Activated CD8-positive, alpha-beta memory T cell treated with anti-CD3 and anti-CD28 coated beads for 24 hours (primary cell): ENCODE results near the gene BCKDHB.

ENCODE experiments used
- DNase-seq: peaks from one replicate; pipeline ENCODE4 v3.0.0-alpha.2; 2020

The BCKDHB gene

DNA sequence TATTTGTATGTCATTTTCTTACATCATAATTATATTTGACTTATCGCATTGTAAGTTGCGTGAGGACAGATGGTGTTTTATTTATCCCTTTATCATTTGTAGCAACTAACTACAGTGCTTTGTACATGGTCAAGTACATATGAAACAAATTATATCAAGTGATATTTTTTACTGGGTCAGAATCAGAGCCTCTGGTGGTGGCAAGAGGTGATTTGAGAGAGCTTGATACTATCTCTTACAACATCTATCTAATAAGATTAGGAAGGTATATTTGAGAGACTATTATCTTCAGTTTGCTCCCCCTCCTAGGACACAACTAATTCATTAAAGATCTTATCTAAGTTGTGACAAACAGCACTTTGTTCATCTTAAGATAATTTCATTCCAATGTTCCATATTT is 47.7 kb downstream of the BCKDHB start:
- no peak for DNase-seq

DNA sequence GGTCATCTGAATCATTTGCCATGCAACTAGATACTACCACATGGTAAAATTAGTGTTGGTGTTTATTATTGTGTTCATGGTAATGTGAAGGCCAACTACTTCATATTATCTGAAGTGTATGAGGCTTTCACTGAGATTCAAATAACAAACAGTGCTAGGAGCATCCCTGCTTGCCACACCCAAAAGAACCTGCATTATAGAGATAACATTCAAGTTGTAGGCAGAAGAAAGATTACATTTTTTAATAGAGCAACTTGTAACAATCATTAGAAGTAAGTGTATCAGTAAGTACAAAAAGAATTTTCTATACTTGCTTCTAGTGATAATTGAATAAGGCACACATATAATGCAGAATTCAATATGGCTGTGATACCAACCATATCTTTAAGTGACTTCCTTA is 49.8 kb downstream of the BCKDHB start:
- DNase-seq: no peak

DNA sequence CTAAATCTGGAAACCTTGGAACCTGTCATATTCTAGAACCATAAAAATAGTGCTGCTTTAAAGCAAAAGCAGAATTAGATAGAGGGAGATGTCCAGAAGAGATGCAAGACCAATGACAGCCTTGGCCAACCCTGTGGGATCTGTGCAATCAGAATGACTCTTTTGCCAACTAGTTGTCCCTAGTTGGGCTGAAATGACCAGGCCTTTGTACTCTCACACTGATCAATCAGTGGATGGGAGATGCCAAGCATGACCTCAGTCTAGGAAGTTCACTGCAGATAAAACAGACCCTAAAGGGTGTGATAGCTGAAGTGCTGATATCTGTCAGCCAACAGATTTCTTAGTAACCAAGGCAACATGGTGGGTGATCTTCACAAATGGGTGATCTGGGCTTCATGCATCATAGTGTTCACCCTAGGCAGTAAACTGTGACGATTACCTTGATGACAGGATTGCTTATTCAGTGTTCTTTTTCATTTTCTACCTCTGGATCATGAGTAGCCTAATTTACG is 52.1 kb downstream of the BCKDHB start:
- DNase-seq: no peak

DNA sequence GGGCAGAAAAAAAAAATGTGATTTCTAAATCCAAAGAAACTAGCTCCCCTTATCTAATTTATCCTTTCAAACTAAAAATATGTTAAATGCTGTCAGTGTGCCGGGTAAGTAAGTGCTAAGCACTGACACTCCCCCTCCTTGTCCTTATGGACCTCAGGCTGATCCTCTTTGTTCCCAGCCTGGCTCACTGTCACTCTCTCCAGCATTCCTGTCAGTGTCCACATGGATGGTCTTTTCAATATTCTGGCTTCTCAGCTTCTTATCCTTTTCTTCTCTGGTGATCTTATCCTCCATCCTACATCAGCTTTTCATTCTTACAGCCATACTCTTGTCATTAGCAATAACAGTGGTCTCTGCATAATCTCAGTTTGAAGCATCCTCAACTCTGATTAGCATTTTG is 55.0 kb downstream of the BCKDHB start:
- no peak for DNase-seq

DNA sequence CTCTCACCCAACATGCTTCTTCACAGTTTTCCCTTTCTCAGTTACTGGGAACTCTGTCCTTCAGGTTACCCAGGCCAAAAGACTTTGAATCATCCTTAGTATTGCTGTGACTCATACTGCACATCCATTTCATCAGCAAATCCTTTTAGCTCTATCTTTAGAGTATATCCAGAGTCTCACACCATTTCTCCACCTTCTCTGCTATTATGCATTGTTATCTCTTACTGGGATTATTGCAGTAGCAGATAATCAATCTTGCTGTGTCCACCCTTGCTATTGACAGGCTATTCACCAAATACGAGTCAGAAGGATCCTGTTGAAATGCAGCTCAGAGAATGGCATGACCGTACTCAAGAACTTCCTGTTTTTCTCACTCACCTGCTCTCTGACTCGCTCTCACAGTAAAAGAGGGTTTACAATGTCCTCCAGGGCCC is 57.3 kb downstream of the BCKDHB start:
- DNase-seq: no peak

DNA sequence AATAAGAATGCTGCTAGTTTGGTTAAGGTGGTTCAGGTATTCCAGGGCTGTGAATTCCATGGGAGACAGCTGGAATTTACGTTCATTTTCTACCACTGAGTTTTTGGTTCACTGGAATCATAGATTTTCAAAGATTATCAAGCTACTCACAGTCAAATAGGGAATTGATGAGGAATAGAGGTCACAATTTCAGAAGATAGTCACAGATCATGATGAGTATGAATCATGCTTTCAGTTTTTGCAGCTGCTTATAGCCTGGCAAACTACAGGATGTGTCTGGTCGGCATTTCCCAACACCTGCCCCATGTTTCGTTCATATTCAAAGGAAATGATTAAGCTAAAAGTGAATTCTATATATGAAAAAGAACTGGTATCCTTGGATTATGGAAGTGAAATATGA is 58.7 kb downstream of the BCKDHB start:
- no peak for DNase-seq

DNA sequence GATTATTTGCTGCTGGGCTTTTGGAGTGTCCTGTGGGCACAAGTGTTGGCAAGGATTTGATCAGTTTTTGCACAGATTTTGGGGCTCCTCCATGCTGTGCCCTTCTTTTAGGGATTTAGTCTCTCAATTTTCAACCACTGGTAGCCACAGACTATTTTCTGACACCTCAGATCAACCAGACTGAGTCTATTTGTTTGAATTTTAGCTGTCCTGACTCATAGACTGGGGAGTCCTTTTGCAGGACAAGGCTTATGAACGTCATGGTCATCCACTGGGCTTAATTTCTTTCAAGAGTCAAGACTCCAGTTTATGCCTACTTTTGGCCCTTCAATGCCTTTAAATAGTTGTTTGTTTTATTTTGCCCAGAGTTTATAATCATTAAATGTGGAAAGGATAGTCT is 59.3 kb downstream of the BCKDHB start:
- no peak for DNase-seq

DNA sequence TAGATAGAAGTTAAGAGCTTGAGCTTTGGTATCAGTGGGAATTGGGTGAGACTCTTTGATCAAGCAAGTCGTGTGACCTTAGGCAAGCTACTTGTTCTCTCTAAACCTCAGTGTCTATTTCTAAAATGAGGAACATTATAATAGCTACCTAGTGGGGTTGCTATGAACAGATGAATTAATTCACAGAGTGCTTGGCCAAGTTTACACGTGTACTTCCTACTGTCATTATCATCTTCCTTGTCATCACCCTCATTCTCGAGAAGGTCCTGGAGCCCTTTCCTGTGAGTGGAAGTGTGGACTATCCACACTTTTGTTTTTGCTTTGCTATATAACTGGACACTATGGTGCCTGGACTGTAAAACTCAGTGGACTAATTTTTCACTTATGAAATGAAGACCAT is 64.0 kb downstream of the BCKDHB start:
- DNase-seq: no peak

DNA sequence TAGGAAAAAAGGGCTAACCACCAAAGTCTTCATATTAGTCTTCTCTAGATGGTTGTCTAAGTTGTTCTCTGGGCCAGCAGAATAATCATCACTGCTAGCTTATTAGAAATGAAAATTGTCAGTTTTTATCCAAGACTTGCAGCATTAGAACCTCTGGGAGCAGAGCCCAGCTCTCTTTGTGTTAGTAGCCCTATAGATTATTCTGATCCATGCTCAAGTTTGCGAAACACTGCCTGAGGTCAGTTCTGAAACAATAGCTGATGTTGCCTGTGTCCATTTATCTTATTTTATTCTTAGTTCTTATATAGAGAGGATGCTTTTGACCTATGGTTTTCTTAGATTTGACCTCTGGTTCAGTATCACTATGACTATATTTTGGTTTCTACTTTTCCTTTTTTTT is 66.9 kb downstream of the BCKDHB start:
- DNase-seq: no peak

DNA sequence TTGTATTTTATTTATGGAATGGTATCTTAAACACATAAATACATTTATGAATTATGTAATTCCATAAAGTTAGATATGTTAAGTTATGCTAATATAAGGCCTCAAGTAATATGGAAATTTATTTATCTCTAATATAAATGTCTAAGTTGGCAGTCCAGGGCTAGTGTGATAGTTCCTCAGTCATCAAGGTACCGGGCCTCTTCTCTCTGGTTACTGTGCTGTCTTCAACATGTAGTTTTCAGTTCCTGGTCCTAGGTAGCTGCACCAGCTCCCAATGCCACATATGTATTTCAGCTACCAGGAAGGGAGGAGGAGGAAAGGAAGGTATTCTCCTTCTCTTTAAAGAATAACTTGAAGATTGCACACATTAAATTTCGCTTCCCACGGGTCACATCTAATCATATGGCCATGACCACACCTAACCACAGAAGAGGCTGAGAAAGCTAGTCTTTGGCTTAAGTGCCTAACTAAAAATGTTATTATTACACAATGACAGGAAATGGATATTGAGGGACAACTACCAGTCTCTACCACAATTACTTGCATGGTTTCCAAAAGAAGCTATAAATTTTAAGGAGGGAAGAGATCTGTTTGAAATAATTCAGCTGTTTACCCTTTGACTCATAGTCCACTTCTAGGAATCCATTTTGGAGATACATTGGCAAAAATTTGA is 68.6 kb downstream of the BCKDHB start:
- no peak for DNase-seq

DNA sequence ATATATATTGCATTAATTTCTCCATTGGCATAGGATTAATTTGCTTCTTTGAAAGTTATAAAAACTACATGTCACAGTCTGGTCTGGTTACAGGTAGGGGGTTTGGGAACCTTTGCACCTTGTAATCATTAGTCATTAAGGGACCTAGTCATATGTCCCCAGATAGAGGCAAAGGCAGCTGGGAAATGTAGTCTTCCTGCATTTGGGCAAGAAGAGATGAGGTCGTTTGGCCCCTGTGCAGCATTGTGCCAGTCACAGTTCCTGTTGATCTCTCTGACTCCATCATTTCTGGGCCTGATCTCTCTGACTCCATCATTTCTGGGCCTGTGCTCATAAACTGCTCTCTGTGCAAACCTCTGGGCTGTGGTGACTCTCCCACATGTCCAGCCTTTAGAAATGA is 73.2 kb downstream of the BCKDHB start:
- no peak for DNase-seq

DNA sequence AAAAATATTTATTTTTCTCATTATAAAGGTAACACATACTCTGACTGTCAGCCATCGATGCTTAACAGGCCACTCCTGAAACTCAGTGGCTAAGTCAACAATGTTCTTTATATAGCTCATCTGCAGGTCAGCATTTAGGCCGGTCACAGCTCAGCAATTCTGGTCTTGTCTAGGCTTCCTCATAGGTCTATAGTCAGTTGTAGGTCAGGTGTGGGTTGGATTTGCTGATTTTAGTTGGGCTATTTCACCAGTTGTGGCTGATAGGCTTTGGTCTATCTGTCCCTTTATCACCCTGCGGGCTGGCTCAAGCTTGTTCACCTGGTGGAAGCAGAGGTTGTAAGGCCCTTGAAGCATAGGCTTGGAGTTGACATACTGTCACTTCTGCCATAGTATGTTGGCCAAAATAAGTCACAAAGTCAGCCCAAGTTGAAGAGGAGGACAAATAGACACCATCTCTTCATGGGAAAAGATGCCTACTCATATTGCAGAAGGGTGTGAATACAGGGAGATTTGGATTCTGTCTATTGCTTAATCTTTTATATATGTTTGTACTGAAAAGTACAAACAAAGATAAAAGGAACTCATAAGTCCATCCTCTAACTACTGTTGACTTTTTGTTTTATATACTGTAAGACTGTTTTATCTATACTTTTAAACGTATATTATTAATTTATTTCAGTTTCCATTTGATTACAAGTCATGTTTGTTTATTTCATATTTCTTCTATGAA is 75.0 kb downstream of the BCKDHB start:
- DNase-seq: no peak

DNA sequence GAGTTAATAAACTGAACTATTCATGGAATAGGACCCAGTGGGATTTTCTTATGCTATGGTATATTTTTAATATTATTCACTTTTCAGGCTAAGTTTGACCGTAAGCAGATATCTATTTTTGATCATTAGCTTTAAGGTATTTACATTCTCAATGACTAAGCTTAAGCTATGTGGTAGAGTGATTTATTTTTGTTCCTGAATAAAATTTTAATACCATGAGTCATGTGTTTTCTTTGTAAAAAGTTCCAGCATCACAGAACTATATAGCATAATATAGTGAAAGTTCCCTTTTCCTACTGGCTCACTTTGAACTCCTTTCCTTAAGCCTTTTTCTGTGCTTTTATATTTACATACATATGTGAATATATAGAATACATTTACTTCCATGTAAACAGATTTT is 75.8 kb downstream of the BCKDHB start:
- DNase-seq: no peak

DNA sequence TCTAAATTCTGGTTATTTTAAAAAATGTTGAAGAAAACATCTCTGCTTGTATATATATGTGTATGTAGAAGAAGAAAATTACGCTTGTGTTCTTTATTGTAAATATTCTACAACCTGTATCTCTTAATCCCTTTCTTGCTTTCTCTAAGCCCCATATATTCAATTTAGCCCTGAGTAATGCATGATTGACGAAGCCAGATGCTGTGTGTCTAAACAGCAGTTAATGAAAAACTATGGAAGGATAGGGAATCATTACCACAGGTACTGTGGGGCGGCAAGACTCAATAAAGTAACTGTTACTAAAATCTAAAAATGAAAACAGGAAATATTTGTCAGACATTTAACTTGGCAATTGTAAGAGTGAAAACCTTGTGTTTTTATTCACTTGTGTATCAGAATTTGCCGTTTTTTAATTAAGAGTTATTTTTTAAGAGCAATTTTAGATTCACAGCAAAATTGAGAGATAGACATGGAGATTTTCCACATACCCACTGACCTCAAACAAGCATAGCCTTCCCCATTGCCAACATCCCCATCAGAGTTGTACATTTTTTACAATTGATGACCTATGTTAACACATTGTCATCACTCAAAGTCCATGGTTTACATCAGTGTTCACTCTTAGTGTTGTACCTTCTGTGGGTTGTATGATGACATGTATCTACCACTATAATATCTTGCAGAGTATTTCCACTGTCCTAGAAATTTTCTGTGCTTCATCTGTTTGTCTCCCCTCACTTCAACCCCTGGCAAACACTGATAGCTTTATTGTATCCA is 76.7 kb downstream of the BCKDHB start:
- no peak for DNase-seq

DNA sequence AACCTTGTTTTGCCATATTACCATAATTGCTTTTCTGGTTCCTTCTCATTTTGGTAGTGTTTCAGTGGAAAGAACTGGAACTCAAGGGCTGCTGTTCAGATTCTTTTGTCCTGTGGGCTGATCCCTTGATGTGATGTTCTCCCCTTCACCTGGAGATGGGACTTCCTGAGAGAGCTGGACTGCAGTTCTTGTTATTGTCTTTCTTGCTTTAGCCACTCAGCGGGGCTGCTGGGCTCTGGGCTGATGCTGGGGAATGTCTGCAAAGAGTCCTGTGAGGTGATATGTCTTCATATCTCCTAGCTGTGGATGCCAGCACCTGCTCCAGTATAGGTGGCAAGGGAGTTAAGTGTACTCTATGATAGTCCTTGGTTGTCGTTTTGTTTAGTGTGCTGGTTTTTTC is 79.0 kb downstream of the BCKDHB start:
- DNase-seq: no peak

DNA sequence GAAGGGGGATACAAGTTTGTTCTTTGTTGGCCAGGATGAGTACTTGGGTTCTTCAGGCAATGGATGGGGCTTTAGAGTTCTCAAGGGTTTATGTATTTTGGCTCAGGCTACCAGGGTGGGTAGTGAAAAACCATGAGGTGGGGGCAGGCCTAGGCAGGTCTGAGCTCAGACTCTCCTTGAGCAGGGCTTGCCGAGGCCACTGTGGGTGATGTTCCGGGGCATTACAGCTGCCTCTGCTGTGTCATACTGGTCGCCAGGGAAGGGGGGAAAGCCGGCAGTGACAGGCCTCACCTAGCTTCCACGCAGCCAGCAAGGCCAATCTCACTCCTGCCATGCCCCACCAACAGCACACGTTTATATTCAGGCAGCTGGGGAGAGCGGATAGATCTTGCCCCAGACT is 79.6 kb downstream of the BCKDHB start:
- no peak for DNase-seq

DNA sequence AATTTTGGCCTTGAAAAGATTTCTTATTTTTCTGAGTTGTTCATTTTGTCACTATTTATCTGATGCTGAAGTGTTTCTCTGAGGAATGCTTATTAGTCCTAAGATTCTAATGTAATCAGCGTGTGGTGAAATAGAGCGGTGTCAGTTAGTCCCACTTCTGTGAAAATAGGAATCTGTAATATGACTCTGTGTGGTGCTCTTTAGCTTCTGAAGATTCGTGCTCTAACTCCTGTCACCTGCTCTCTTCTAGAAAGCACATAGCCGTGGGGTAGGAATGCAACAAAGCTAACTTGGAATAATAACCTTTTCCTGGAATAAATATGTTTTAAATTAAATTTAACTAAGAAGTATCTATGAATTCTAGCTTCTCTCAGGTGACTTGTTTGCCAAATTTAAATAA is 90.4 kb downstream of the BCKDHB start:
- no peak for DNase-seq

DNA sequence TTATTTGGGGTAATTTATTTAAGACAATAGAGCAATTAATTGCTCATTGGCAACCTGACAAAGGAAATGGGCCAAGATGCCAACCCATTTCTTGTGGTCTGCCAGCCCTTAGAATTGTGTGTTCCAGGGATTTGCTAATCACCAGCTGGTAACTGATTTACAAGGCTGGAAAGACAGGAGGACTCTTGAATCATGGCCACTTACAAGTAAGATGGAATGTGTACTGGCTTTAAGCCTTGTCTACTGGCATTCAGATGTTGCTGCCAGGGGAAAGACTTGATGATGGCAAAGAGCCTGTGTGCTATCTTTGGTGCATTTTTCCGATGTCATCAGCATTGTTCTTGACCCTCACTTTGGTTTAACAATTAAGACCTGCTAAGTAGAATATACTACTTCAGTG is 91.0 kb downstream of the BCKDHB start:
- no peak for DNase-seq

DNA sequence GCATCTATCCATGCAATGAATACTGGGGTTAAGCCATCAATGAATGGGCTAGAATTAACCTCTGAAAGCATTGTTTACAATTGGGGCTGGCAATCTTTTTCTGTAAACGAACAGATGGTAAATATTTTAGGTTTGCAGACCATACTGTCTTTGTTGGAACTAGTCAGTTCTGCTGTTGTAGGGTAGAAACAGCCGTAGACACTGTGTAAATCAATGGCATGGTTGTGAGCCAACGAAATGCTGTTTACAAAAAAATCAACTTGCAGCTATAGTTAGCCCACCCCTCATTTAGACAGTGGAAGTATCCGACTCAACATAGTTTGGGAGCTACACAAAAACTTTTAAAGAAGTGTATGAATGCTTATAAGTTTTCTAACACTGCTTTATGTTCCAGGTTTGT is 91.5 kb downstream of the BCKDHB start:
- no peak for DNase-seq

DNA sequence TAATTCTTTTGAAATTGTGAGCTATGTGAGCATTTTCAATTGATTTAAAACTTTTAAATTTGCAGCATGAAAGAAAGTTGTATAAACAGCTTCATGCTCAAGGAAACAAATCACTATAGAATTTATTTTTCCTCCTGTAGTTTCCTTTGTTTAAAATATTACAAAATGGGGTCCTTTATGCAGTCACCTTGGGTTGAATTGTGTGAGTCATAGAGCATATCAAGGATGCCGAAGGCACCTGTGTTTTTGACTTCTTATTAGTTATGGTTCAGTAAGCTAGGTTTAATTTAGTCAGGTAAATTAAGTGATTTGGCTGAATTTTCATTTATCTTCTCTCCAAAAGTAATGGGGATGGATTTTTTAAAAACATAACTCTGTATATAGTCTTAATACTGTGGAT is 96.8 kb downstream of the BCKDHB start:
- no peak for DNase-seq

DNA sequence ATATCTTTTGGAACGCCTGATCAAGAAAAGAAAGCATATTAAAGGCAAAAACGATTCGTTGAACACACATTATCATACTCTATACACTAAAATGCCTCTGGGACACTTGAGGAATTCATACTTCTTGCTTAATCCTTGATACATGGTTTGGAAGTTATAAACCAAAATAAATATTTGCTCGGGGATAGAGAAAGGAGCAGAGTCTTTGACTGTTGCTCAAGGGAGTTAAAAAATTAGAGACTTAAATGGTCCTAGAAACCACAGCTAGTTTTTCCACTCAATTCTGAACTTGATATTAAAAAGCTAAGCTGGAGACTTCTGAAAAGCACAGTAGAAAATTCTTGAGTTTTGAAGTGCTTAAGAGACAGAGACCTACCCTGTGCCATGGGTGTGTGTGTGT is 98.9 kb downstream of the BCKDHB start:
- no peak for DNase-seq

DNA sequence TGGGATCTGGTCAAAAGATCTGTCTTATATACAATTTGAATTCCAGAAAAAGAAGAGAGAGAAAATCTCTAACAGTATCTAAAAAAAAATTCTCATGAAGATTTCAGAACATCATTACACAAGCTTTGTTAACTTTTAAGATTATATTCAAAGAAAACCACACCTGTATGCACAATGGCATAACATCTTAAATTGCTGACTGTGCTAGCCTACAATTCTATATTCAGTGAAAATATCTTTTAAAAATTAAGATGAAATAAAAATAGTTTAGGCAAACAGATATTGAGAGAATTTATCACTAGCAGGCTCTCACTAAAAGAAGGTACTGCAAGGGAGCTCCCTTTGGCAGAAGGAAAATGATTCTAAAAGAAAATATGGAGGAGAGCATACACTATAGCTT is 100.3 kb downstream of the BCKDHB start:
- DNase-seq: no peak

DNA sequence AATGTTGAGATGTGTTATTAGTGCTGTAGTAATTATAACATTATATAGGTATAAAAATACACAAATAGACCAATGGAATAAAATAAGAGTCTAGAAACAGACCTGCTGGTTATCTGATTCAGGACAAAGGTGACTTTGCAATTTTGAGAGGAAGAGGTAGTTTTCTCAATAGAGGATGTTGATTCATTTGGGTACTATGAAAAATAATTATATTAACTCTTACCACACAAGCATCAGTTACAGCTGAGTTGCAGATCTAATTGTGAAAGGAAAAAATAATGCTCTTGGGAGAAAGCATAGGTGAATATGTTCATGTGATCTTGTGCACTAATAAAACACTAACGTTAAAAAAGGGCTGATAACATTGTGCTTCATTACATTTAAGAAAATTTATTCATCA is 103.0 kb downstream of the BCKDHB start:
- DNase-seq: no peak

DNA sequence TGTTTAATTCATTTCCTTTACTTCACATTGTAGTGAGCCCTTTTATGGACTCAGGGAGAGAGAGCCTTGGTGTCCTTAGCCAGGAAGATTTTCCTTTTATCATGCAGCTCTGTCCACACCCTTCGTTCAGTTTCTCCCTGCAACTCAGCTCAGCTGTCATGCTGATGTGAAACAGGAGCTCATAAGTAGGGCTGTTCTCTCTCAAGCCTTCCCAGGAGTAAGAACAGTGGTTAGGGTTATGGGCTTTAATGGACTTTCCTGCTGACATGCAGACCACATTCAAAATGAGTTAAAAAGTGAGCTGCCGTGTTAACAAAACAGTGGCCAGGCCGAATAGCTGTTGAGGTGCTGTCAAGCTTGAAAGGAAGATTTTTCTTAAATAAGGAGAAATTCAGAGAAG is 104.1 kb downstream of the BCKDHB start:
- no peak for DNase-seq
